Stimulated activated CD4-positive, alpha-beta T cell treated with anti-CD3 and anti-CD28 coated beads, Interleukin-4, amount 100 ng/mL, for 48 hours (primary cell): ENCODE results near the gene PKD2L2.
"Not testable (repeated sequence)": the region's sequence is repeated elsewhere in the genome, so short reads cannot be mapped to it uniquely, and the experiment has no call there.

Experiments used
- DNase-seq, 2 donors: peaks; one replicate each; pipeline ENCODE4 v3.0.0-alpha.2; 2020; ENCODE audit warnings: low read depth in 2 of 2

The PKD2L2 gene

DNA sequence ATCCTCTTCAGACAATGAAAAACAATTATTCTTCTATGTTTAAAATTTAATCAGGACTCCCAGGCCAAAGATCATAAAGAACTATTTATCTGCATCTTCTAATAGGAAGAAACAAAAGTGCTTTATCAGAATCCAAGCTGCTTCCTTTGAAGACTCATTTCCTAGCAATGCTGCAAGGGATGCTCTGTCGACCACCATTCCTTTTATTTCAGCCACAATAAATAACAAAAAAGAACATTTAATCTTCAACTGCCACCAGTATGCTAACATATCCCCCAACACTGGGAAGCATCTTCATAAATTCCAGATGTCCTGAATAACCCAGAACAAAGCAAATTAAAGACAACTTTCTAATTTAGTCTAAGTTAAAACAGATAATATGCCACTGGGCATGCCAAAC is 68.7 kb downstream of the PKD2L2 start:
- no peak for DNase-seq

DNA sequence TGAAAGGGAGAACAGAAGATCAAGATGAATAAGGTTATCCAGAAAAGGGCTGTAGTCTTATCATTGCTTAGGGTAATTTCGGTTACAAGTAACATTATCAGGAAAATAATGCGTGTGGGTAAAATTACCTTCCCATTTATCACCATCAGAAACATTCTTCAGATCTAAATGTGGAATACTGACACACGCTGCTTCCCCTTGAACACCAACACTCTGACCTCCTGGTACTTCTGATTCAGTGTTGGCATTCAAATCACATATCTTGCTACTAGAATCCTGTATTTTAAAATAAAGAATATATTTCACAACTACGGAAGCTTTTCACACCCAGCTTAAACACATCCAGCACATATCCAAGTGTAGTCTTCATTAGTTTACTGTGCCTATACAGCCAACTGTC is 70.2 kb downstream of the PKD2L2 start:
- no peak for DNase-seq

DNA sequence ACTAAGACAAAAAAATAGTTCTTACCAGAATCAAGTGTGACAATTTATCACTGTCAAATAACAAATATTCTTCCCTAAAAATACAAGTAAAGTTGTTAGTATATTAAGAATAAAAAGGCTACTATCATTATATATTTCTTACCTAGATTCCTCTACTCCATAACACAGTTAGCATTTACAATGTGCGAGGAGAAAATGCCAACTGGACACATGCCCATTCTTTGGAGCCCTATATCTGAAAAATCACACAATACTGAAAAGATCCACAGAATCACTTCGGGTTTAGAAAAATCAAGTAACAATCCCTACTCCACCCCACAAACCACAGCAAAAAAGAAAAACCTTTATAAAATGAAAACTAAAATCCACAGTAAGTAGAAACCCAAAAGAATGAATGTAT is 70.9 kb downstream of the PKD2L2 start:
- no peak for DNase-seq

DNA sequence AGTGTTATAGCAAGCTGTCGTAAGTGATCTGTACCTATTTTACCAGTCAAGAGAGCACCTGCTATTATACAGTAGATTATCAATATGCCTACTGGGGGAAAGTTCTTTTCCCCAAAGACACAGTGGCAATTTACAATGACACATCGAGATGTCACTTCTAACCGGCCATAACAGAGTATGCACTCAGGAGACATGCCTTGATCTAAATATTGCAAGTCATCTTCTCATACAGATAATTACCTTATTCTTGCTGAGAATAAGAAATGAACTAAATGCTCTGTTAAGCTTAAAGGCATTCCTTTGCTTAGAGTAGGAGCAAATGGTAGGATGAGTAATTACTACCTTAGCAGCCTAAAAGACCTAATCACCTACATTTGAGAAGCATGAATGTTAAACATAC is 71.6 kb downstream of the PKD2L2 start:
- DNase-seq: no peak

DNA sequence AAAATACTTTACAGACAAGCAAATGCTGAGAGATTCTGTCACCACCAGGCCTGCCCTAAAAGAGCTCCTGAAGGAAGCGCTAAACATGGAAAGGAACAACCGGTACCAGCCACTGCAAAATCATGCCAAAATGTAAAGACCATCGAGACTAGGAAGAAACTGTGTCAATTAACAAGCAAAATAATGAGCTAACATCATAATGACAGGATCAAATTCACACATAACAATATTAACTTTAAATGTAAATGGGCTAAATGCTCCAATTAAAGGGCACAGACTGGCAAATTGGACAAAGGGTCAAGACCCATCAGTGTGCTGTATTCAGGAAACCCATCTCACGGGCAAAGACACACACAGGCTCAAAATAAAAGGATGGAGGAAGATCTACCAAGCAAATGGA is 81.1 kb downstream of the PKD2L2 start:
- DNase-seq: not testable (repeated sequence)

DNA sequence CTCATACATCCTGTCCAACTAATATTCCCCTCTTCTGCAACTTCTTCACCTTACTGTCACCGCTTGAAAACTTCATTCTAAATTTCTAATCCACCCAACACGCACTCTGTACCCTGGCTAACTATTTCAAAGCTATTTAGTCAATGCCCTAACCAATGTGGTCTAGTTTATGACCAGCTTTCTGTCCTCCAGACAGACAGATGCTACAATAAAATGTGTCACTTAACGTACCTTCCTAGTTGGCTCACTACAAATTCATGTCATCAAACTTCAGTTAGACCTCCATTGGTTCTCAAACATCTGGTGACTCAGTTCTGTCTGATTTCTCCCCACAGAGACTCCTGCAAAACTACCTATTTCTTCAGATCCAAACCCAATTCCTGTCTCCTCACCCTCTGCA is 86.0 kb downstream of the PKD2L2 start:
- DNase-seq: no peak

DNA sequence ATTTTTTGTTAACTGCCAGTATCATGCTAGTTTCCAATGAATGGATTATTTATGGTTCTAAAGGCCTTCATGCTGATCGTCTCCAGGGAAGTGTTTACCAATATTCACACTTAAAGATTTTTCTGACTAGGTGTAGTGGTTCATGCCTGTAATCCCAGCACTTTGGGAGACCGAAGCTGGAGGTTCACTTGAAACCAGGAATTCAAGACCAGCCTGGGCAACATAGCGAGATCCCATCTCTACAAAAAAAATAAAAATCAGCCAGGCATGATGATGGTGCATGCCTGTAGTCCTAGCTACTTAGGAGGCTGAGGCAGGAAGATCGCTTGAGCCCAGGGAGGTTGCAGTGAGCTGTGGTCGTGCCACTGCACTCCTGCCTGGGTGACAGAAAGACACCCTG is 100.2 kb downstream of the PKD2L2 start:
- no peak for DNase-seq
